ENCODE measurements around the gene MBNL2.

MBNL2 gene

GRCh38 chr13:97356592-97356991 lies 134.5 kb downstream of the MBNL2 start:
- no peak for DNase-seq

DNA sequence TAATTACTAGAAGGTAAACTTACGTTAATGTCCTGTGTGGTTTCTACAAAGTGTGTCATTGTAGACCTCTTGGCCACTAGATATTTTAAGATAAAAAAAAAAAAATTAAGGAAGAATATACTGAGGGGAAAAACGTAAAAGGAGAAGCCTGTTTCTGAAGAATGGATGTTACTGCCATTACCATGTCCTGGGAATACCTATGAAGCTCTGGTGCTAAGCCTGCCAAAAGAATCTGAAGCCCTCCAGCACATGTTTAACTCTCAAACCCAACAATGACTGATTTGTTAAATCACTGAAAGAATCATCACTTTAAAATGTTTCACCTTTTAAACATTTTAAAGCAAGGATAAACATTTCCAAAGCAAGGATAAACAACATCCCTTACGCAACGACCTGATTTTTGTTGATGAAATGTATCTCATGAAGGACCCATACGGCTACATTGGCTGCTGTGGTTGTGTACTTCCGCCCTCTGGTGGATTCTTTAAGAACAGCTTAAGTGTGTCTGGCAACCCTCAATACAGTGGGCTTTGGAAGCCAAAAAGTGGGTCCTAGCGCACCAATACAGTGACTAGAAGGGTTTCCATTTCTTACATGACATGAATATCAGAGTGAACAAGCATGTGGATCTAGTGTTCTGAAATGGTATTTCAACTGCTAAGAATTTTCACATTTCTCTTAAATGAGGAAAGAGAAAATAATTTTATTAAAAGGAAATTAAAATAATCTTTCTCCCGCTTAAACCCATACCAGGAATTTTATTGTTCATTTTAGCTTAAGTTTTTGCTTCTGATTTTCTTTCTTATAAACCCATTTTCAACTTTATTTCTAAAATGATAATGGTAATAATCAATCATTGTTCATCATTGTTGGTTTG lies 137.3 kb downstream of the MBNL2 start:
- DNase-seq = peak; percentile 75

DNA sequence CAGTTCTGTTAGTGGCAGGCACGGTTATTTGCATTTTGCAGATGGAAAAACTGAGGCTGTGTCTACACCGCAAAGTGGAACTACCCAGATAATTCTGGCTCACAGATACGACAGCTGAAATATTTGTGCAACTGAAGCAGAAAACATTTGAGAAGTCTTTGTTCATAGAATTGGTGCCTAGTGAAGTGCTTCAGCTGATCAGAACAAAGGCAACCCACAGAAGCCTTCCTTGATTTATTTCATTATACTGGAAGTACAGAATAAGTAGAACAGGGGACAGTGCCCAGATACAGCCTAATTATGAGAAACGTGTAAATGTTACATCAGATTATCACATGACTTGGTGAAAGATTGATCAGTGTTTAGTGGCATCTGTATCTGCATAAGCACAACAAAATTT lies 138.5 kb downstream of the MBNL2 start:
- DNase-seq = no peak

DNA sequence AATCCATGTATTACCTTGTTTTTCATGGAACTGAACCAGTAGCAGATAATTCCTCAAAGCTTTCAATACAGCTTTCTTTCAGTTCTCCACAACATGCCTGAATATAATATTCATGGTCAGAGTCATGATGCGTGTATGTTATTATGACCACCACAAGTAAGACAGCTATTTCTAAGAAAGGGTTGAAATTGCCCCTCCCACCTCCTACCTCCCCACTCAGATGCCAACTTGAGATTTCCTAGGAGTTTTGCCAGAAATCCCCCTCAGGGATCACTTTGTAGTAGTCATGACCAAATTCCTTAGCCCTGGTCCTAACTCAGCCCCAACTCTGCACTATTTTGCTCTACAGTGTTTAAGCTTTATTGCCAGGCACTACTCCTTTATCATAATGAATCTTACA lies 141.9 kb downstream of the MBNL2 start:
- no peak for DNase-seq

DNA sequence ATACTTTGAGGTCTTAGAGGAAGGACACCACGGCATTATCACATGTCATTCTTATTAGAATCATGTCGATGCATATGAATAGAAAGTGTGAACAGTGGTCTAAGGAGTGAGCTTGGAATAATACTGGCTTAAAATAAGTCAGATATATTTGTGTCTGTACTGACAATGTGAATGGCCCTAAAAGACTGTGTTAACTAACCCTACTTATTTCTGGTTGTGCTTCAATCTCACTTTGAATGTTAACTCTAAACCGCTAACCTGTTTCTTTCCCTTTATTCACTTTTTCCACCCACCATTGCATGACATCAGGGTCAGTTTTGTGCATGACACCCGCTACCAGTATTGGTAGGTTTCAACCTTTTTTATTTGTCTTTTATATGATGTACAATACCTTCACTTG lies 142.7 kb downstream of the MBNL2 start:
- no peak for DNase-seq

DNA sequence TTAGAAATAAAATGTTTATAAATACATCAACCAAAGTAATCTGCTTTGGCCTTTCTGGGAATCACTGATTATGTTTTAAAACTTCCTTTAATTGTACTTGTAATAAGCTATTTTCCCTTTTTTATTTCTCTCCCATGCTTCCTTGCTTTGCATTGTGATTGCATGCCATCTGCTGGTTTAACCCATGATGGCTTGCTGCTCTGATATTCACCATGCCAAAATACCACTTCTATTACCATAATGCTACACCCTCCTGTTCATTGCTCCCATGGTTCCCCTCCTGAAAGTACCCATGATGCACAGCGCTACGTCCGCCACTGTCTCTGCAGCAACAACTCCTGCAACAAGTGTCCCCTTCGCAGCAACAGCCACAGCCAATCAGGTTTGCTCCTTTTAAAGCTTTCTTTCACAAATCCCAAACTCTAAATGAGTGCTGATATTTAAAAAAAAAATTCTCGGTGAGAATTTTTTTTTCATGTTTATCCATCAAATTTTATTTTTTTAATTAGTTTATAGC lies 144.1 kb downstream of the MBNL2 start:
- DNase-seq = no peak

GRCh38 chr13:97367016-97367822 lies 145.1 kb downstream of the MBNL2 start:
- DNase-seq = no peak

DNA sequence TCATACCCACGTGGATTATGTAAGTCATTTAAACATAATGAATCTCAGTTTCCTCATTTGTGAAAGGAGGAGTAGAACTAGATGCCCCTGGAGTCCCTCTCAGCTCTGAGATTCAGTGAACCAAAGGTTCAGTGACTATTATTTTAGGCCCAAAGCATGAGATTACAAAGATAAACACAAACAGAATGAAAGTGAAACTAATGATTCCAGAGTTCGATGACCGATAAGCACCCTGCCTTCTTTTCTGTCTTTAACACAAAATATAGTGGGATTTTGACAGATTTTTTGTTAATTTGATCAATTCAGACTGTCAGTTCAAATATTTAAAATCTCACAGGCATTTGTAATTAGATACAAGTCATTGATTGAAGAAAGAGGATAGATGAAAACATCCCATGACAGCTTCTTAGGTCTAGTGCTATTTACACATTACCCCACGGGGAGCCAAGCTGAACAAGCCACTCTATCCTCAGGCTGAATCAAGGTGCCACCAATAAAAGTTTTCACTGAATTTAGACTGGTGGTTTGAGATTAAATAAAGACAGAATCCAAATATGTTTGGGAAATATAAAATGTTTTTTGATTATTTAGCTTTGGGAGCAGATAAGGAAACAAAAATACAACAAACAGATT lies 147.2 kb downstream of the MBNL2 start:
- DNase-seq = peak; percentile 39

- DNase-seq = no peak
These were observed 149.5 kb downstream of the MBNL2 start for GRCh38 chr13:97371486-97372109.

- DNase-seq = no peak
These were observed 150.8 kb downstream of the MBNL2 start for GRCh38 chr13:97372936-97373335.

DNA sequence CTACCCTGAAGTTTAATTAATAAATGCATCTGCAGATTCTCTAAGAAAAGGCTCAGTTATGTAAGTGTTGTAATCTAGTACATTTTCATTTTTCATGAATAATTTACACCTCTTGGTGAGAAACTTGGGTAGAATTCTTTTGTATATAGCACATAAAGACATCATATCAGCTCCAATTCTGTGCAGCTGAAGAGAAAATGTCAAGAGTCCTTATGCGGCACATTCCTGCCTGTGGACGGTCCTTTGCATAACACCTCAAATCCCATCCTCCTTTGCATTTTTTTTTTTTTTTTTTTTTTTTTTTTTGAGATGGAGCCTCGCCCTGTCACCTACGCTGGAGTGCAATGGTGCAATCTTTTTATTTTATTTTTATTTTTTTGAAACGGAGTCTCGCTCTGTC lies 151.7 kb downstream of the MBNL2 start:
- DNase-seq = no peak

DNA sequence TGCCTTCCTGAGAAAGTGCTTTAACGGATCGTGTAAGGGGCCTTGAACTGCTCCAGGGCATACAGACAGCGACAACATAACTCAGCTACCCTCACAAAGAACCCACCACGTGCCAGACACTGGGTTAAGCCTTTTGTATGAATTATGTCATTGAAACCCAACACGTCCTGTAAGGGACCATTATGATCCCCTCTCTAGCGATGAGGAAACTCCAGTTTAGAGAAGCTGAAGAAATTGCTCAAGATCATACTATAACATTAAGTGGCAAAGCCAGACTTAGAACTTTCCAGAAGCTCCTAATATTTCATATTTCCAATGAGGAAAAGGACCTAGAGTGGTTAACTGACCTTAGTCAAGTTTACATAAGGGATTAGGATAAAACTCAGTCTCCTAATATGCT lies 154.8 kb downstream of the MBNL2 start:
- DNase-seq = no peak

DNA sequence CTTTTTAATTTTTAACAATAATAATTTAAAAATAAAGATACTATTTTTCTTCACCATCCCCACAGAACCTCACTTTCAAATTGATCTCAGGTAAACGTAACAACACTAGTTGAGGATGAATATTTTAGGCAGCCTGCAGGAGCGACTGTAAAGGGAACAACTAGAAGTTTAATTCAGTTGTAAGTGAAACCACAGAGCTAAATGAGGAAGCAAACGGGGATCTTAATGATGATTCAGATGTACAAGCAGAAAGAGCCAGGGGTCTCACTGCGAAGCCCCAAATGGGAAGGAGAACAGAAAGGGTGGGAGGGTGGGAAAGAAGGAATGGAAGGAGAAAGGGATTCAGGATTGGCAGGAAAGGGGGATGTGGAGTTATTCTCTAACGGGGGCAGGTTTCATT lies 157.3 kb downstream of the MBNL2 start:
- DNase-seq = no peak

DNA sequence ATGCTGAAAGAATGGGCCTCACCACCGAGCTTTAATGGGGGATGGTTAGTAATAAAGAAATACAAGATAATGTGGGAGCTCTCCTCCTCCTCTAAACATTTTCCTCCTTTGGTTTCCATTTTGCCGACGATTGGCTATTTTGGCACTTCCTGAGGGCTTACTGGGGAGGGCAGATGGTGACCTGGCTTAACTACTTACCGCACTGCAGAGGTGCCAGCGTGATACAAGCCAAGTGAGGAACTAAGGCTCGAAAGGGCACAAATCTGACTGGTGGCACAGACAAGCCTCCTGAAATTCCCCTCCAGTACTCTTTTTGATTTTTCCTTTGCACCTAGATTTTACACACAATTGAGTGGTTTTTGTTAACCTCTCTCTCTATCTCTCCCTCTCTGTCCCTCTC lies 158.6 kb downstream of the MBNL2 start:
- no peak for DNase-seq

GRCh38 chr13:97381189-97381588 lies 159.1 kb downstream of the MBNL2 start:
- DNase-seq = no peak

DNA sequence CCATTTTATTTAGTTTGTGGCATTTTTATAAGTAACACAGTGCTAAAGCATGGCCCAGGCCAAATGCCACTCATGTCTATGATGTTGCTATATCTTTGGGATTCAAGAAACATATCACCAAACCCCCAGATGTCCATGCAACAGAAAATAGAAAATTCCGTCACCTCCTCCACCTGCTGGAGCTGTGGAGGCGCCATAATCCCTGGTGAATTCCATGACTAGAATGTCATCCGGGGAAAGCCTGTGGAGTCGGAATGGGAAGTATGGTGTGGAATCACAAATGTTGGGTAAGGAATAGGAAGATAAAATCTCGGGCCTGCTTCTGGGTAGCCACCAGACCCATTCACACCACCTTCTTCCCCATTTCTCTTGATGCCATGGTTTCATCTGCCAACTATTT lies 160.1 kb downstream of the MBNL2 start:
- DNase-seq = no peak

GRCh38 chr13:97384371-97384770 lies 162.2 kb downstream of the MBNL2 start:
- DNase-seq = no peak

- no peak for DNase-seq
These were observed 163.0 kb downstream of the MBNL2 start for GRCh38 chr13:97385146-97385545.

DNA sequence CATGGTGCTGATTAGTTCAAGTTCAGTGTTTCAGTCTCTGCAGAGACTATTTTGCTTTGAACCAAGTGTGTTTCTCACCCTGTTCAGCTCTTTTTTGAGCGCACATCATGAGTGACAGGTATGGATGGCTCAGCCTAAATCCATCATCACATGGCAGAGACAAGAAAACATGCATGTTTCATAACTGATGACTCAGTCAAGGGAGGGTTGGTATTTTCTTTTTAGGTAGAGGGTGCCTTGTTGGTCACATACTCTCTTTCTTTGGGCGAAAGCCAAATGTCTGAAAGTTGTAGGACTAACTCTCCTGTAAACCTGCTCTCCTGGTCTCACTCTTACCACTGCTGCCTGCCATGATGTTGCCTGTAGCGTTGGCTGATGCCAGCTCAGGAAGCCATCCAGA lies 163.7 kb downstream of the MBNL2 start:
- DNase-seq = no peak

DNA sequence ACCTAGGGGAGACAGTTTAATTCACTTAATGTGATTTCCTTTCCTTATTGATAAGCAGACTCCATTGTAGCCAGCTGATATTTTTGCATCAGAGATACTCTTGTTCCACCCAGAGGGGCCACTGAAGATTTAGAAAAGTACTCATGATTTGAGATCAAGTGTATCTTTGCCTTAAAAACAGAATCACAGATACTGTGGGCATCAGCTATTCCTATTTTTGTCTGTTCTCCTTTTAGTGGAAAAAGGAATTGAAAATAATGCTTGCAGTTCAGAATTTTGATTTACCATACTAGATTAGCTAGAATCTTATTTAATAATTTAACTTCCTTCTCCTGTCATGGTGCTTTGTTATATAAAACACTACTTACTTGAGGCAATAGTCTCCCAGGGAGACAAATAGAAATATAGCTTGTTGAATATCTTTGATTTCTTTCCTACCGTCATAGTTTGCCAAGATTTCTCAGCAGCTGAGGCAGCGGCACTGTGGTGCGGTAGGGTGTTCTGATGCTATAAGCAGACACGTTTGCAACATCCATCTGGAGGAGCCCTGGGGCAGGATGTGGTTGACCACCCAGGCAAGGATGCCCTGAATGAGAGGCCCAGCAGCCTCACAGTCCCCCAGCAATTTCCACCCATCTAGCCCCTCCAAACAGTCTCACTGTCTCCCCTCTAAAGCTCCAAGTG lies 164.8 kb downstream of the MBNL2 start:
- DNase-seq = peak; percentile 13

DNA sequence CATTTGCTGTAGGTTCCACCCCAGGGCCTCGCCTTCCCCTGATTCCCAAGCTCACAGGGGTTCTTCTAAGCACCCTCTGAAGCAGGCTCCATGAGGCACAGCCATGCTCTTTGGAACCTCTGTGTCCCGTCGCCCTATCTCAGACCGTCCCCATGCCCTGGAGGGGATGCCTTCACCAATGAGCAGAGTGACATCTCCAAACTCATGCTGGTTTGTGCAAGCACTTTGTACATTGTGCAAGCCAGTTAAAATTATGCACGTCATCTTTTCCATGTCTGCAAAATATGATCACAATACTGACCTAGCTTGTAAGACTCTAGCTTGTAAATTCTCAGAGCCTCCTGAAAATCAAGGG lies 165.3 kb downstream of the MBNL2 start:
- DNase-seq = no peak

DNA sequence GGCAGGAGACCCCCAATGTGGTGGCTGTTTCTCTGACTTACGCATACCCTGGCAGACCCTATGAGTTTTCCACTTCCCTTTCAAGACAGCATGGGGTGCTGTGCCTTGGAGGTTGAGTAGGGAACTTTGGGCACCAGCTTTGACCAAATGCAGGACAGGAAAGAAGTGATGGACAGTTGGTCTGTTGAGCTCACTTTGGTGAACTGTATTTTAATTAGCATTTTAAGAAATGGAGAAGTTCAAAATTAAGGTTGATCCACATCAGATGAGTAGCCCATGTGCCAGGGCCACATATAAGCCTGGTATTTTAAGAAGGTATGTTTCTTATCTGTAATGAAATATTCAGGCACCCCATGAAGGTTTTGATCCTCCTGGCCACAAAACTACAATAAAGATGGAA lies 165.8 kb downstream of the MBNL2 start:
- DNase-seq = no peak

DNA sequence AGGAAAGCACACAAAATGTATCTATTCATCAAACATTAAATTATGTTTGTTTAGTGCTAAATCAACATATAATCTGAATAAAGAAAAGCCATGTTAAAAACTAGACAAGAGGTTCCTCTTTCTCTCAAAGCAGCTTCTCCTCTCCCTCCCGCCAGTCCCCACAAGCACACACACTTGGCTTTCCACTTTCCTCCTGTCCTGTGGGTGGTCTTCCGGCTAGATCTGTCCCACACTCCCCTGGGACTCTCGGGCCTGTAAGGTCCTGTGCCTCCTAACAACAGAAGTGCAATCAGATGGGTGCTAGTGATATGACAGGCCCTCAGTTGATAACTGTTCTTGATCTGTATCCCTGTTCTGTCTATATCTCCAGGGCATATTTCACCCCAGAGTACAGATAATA lies 166.2 kb downstream of the MBNL2 start:
- no peak for DNase-seq

Data from CD4-positive, alpha-beta T cell treated with Interleukin-21 for 1 hour (primary cell).